COLO668 (cell line): ENCODE measurements around the gene DCAF15.
A peak's percentile ranks its signal among the peaks of the same experiment; 100 is the strongest.

ENCODE experiments used
- DNase-seq: peaks from one replicate; lab custom pipeline; 2025; ENCODE audit not compliant: unreplicated experiment; lab: John Stamatoyannopoulos, UW

Gene DCAF15

DNA sequence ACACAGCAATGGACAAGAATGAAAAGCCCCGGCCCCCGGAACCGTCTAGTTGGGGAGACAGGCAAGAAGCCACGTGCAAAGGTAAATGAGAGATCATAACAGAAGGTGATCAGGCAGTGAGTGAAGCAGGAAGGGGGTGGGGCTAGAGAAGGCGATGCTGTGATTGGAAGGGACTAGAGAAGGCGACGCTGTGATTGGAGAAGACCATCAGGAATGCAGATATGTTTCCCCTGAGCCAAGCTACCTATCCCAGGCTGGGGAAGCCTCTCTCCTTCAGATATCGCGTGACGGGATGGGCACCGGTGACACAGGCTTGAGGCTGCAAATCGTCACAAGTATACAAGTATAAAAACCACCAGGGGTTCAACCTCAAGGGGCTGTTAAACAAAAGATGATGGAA lies 21.8 kb downstream of the DCAF15 start:
- no peak for DNase-seq

DNA sequence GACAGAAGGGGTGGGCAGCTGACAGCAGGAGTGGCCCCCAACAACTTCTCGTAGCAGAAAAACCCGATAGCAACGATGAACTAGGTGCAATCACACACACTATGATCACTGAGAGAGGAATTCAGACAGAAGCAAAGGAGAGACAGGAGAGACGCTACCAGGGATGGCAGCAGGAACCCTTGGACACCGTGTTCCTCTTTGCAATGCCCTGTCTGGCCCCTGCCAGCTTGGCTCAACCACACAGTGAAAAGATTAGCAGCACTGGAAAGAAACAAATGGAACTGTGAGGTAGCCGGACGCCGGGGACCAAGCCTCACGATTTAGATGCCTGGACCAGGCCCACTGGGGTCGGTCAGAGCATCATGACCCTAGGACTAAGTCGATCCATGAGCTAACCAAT lies 23.6 kb downstream of the DCAF15 start:
- DNase-seq = no peak

- DNase-seq = no peak
Measured at GRCh38 chr19:13976446-13976845, 24.1 kb downstream of the DCAF15 start.

DNA sequence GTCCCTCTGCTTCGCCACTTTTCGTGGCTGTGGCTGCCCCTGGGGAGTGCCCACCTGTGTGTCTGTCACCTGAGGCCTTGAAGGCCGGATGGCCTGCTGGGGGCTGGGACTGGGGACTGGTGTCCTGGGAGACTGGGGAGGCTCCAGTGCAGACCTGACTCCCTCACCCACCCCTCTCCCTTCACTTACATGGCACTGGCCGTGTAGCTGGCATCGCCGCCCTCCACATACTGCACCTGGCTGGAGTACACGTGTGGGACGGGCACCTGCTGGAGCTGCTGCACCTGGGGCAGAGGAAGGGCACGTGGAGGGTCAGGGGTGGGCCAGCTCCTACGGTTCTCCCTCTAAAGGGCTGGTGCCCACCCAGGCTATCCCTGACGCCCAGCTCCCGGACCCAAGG lies 25.5 kb downstream of the DCAF15 start:
- DNase-seq = peak; percentile 41

DNA sequence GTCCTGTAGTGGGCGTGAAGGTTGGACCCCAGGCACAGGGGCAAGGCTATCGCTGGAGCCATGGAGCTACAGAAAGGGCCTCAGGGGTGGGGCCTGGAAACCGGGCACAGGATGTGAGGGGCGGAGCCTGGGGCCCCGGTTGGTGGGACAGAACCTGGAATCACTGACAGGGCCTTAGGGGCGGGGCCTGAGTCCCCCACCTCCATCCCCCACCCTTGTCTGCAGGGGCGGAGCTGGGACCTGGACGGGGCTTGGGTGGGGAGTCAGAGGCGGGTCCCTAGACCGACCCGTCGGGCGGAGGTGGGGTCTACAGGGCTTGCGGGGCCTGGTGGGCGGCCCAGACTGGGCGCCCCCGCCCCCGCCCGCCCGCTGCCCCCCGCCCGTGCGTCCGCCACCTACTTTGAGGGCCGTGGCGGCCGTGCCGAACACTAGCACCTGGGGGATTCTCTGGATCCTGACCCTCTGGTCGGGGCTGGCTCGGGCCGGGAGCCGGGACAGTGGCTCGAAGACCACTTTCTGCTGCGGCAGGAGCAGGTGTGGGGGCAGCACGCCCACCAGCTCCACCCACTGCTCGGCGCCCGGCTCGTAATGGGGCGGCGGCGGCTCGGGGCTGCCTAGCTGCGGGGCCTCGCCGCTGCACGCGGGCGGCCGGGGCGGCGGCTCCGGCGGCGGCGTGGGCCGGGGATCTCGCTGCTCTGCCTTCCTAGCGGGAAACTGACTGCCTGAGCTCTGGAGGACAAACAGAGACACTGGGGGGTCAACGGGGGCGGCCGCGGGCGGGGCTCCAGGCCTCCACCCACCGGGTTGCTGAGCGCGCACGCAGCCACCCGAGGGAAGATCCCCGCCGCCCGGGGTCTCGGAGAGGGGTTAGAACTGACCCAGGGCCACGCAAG lies 26.3 kb downstream of the DCAF15 start:
- DNase-seq = peak; percentile 92

GRCh38 chr19:13979244-13979615 lies 26.9 kb downstream of the DCAF15 start:
- DNase-seq = peak; percentile 15

DNA sequence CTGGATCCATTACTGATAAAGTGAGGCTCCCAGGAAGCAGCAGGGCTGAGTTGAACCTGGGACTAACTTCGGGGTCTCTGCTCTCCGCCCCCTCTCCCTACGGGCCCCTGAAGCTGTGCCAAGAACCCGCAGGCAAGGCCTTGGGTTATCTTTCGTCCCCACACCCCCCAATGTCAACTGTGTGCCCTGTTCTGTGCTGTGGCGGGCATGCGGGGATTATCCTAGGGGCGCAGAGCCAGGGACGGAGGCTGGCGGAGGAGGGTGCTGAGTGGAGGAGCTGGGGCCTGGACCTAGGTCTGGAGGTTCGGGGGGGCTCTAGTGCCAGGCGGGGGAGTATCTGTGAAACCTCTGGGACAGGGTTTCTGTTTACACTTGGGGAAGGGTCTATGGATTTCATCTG lies 27.4 kb downstream of the DCAF15 start:
- no peak for DNase-seq

- no peak for DNase-seq
Measured at GRCh38 chr19:13980340-13980739, 28.0 kb downstream of the DCAF15 start.

- no peak for DNase-seq
Measured at GRCh38 chr19:13981021-13981420, 28.7 kb downstream of the DCAF15 start.

DNA sequence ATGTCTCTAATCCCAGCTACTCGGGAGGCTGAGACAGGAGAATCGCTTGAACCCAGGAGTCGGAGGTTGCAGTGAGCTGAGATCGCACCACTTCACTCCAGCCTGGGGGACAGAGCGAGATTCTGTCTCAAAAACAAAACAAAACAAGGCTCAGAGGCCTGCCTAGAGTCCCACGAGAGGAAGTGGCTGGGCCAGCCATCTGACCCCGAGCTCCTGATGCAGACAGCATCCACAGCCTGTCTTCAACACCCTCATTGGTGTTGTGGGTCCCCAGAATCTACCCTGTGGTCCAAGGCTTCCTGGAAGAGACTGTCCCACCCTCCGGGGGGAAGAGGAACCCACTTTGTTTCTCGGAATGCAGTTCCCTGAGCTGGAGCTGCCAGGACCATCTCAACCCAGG lies 29.2 kb downstream of the DCAF15 start:
- no peak for DNase-seq

GRCh38 chr19:13981988-13982501 lies 29.7 kb downstream of the DCAF15 start:
- peak; percentile 85 for DNase-seq

GRCh38 chr19:13982773-13983172 lies 30.5 kb downstream of the DCAF15 start:
- DNase-seq = no peak

- peak; percentile 95 for DNase-seq
Measured at GRCh38 chr19:13983213-13983889, 31.0 kb downstream of the DCAF15 start.

- peak; percentile 12 for DNase-seq
Measured at GRCh38 chr19:13984186-13984585, 31.9 kb downstream of the DCAF15 start.

- peak; percentile 30 for DNase-seq
Measured at GRCh38 chr19:13984875-13985741, 32.8 kb downstream of the DCAF15 start.

- peak; percentile 82 for DNase-seq
Measured at GRCh38 chr19:13985771-13986347, 33.5 kb downstream of the DCAF15 start.

DNA sequence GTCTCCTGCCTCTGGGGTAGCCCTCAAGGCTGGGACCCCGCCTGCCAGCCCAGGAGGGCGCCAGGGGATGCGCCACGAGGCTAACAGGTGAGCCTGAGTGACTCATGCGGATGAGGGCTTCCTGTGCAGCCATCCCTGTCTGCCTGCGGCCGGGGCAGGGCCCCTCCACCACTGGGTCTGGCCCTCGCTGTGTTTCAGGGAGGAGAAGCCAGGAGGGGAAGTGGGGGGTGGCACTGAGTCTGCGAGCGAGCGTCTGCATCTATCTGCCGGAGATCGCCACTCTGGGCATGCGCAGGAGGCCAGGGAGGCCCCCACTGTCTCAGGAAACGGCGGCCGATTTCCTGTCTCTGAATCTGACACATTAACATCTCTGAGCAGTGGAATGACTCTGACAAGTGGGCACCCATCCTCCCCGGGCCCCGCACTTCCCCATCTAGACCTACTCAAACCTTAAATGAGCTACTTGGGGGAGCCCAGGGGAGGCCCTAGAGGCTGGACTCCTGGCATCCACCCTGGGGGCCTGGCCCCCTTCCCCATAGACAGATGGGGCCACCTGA lies 34.1 kb downstream of the DCAF15 start:
- peak; percentile 93 for DNase-seq

DNA sequence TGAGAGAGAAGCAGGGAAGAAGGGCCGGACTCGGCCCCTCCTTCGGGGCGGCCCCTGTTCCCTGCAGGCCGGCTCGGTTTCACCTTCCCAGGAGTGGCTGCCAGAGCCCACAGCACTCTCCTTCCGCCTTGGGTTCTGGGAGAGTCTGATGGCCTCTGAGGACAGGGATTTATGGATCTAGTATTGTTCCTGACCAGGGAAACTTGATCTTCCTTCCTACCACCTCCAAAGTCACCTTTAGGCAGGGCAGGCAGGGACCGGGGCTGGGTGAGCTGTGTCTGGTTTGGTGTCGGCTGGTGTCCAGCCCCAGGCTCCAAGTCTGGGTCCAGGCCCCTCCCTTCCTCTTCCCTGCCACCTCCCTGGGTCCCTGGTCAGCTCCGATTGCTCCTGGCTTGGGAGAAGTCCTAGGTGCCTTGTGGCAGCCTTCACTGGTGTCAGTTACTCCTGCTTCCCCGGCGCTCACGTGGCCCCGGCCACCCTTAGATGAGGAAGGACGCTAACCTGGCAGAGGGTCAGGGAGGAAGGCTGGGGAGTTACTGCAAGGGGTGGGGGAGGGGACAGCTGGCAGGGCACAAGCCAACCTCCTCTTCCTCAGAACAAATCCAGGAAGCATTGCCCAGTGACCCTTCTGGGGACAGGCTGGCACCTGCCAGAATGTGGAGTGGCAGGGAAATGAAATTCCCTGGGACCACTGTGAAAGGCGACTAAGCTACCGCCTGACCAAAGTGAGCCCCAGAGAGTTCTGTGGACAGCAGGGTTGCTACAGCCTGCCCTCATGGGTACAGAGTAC lies 35.0 kb downstream of the DCAF15 start:
- DNase-seq = peak; percentile 65

DNA sequence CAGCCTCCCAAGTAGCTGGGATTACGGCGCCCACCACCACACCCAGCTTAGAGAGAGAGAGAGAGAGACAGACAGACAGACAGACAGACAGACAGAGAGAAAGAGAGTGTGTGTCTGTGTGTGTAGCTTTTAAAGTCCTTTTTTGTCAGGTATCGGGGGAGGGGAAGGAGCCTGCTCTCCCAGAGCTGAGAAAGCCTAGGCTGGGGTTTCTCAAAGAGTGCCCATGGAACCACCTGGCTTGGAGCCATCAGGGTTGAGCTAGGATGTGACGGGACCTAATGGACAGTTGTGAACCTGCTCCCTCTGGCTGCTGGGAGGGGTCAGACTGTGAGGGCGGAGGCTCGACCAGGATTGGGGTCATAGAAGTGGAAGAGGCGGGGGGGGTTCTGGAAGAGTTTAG lies 37.2 kb downstream of the DCAF15 start:
- DNase-seq = no peak

- DNase-seq = no peak
Measured at GRCh38 chr19:13990085-13990484, 37.8 kb downstream of the DCAF15 start.
